RKO (cell line): Measurements from ENCODE around the gene GMFB.

Experiments used
- DNase-seq: peaks from one replicate; pipeline ENCODE4 v3.0.0-alpha.2; 2016; ENCODE audit warnings: low spot score

The GMFB gene

GRCh38 chr14:54490445-54491175 lies 1.8 kb upstream of the GMFB start:
- DNase-seq: no peak

GRCh38 chr14:54489731-54490444 lies 1.1 kb upstream of the GMFB start:
- DNase-seq: no peak

- DNase-seq: no peak
These were observed 521 bp upstream of the GMFB start for GRCh38 chr14:54489318-54489683.

GRCh38 chr14:54488318-54488645 lies 498 bp downstream of the GMFB start:
- no peak for DNase-seq

GRCh38 chr14:54487771-54488170 lies 1.0 kb downstream of the GMFB start:
- DNase-seq: peak; percentile 76

- DNase-seq: peak; percentile 7
These were observed 2.1 kb downstream of the GMFB start for GRCh38 chr14:54486685-54487084.

- DNase-seq: no peak
These were observed 4.9 kb downstream of the GMFB start for GRCh38 chr14:54483846-54484245.

GRCh38 chr14:54483073-54483745 lies 5.6 kb downstream of the GMFB start:
- DNase-seq: no peak

GRCh38 chr14:54481695-54482094 lies 7.1 kb downstream of the GMFB start:
- DNase-seq: no peak

- DNase-seq: no peak
These were observed 7.8 kb downstream of the GMFB start for GRCh38 chr14:54480830-54481562.

GRCh38 chr14:54478636-54479215 lies 10.1 kb downstream of the GMFB start:
- DNase-seq: no peak

GRCh38 chr14:54475911-54476310 lies 12.9 kb downstream of the GMFB start:
- DNase-seq: no peak

GRCh38 chr14:54475187-54475899 lies 13.4 kb downstream of the GMFB start:
- no peak for DNase-seq

GRCh38 chr14:54474232-54474793 lies 14.5 kb downstream of the GMFB start:
- no peak for DNase-seq

- DNase-seq: no peak
These were observed 16.5 kb downstream of the GMFB start for GRCh38 chr14:54472315-54472714.

GRCh38 chr14:54471641-54472040 lies 17.1 kb downstream of the GMFB start:
- DNase-seq: no peak

- DNase-seq: no peak
These were observed 18.1 kb downstream of the GMFB start for GRCh38 chr14:54470701-54471100.

GRCh38 chr14:54467280-54467679 lies 21.5 kb downstream of the GMFB start:
- no peak for DNase-seq

- DNase-seq: no peak
These were observed 23.1 kb downstream of the GMFB start for GRCh38 chr14:54465654-54466053.

GRCh38 chr14:54462048-54462447 lies 26.7 kb downstream of the GMFB start:
- no peak for DNase-seq

GRCh38 chr14:54459106-54459505 lies 29.7 kb downstream of the GMFB start:
- no peak for DNase-seq
